Measurements from ENCODE around the gene ZNF746.

ZNF746 gene

DNA sequence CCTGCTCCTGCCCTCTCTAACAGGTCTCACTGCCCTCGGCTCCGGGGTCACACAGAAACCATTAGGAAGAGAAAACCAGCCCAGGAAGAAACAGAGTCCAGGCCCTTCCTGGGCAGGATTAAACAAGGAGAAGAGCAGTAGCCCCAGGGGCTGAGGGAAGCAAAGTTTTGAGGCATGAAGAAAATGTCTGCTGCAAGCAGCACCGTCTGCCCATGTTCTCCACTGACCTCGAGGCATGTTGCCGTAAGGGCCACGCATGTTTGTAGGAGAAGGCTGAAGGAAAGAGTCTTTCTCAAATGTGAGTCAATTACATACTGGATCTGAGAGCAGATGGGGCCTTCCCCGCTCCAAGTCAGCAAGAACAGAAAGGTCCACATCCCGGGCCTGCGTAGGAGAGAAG lies 4.2 kb downstream of the ZNF746 start:
- DNase-seq (ENCODE audit: low read depth, low spot score), result no peak
- H3K27ac ChIP-seq, result no peak overlapping the region

DNA sequence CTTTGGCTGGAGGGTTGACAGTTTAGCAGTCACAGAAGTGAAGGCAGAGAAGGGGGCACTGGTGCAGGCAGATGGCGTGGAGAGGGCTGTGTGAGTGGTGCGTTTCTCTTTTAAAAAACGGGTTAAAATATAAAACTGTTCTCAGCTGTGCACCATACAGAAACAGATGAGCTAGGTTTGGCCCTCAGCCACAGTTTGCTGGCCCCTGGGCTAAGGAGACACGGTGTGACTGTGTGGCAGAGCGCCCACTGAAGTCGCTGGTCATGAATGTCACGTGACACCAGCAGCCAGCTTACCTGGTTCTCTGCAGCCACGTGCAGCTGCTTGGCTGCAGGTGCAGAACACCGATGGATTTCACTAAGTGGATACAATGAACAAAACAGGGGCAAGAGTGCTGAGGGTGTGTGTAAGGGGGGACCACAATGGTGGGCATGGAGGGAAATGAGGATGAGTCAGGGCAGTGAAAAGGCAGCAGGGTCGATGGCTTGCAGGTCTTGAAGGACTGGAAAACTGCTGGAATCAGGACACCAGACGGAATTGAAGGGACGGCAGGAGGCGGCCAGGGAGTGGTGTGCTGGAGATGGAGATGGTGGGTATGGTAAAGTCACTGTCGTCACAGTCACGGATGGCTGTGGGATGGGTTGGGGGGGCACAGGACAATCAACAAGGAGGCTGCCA lies 7.4 kb downstream of the ZNF746 start:
- DNase-seq (ENCODE audit: low read depth, low spot score), result no peak
- H3K27ac ChIP-seq, result no peak overlapping the region

DNA sequence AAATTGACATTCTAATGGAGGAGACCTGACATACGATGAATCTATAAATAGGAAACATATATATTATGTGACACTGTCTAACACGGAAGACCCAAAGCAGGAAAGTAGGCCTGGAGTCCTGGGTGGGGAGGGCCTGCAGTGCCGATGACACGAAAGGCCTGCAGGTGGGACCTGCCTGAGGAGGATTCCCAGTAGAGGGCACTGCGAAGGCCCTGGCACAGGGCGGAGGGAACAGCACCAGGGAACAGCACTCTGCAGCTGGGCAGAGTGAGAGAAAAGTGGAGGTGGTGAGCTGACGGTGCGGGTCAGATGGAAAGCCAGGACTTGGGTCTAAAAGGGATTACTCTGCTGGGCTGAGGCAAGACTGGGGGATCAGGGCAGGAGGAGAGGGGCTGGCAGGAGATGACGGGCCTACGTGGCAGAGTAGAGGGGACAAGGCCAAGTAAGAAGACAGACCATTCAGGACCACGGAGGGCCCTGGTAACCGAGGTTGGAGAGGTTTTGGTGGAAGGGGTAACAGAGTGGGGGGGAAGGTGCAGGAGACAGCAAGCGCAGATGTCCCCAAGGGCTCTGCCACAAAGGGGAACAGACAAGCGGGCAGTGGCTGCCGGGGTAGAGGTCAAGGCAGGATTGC lies 8.1 kb downstream of the ZNF746 start:
- H3K27ac ChIP-seq, result no peak overlapping the region
- DNase-seq (ENCODE audit: low read depth, low spot score), result no peak

DNA sequence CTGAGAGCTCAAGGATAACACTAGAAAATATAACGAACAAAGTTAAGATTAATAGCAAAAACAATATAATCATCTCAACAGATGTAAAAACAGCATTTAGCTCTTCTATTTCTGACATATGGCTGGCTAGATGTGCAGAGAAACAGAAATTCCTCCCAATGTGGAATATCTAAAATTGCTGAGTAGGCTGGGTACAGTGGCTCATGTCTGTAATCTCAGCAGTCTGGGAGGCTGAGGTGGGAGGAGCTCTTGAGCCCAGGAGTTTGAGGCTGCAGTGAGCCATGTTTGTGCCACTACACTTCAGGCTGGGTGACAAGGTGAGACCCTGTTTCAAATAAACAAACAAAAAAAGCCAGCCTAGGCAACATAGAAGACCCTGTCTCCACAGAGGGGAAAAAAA lies 18.0 kb downstream of the ZNF746 start:
- H3K27ac ChIP-seq, result no peak overlapping the region
- DNase-seq (ENCODE audit: low read depth, low spot score), result no peak

DNA sequence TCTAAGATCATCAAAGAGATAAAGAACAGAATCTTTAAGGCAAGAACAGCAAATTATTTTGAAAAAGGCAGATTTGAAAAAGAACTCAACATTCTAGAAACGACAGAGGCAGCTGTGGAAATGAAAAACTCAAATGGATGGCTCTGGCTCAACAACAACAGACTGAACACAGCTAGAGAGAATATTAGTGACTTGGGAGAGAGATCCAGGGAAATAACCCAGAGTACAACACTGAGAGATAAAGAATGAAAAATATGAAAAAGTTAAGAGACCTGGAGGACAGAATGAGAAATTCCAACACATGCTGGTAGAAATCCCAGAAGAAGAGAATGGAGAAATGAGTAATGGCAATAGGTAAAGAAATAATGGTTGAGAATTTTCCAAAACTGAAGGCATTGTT lies 18.9 kb downstream of the ZNF746 start:
- no peak overlapping the region for H3K27ac ChIP-seq
- no peak for DNase-seq (ENCODE audit: low read depth, low spot score)

DNA sequence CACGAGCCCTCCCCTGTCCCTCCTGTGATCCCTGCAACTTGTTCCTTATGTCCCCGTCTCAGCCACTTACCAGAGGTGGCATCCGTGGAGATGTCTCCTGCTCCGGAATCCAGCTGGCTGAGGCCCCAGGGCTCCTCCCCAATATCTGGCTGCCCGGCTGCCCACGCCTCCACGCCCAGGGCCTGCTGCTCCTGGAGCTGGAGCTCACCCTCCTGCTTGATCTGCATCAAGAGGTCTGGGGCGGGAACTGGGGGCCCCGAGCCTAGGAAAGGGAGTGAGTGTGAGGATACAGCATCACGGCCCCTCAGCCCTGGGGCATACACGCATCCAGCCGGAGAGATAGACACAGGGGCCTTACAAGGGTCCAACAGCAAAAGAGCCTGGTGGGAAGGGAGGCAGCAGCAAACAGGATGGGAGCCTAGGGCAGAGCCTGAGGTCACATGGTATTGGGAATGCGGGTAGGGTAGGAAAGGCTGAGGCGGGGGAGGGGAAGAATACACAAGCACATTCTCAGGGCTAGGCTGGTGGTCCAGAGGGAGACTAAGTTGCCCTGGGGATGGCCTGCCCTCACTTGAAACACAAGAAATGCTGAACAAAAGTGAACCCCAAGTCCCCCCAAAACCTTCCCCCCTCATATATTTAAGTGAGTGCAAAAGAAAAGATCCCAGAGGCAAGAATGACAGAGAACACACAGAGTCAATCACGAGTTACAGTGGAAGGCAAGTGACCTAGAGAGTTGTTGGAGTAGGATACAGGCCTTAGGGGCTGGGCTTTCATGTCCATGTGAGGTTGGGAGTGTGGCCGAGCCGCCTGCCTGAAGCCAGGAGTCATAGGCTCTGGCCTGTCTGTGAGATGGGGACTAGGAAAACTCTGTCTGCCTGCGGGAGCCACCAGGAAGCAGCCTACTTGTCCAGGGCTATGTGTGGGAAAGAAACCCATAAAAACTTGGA lies 19.8 kb downstream of the ZNF746 start:
- H3K27ac ChIP-seq, result no peak overlapping the region
- no peak for DNase-seq (ENCODE audit: low read depth, low spot score)

DNA sequence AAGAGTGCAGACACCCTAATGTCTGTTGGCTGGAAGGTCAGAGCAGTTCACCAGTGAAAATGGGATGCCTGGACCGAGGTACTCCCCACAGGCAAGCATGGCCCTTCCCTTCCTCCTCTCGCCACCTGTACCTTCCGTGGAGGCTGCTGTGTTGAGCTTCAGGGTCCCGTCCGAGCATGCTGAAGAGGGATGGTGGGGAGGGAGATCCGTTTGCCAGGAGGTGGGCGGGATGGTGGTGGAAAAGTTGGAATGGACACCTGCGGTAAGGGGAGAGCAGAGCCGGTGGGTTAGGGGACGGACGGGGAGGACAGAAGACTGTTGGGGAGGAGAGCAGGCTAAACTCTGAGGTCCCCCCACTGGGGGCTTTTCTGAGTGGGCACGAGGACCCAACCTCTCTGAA lies 20.8 kb downstream of the ZNF746 start:
- H3K27ac ChIP-seq, result no peak overlapping the region
- DNase-seq (ENCODE audit: low read depth, low spot score), result no peak

DNA sequence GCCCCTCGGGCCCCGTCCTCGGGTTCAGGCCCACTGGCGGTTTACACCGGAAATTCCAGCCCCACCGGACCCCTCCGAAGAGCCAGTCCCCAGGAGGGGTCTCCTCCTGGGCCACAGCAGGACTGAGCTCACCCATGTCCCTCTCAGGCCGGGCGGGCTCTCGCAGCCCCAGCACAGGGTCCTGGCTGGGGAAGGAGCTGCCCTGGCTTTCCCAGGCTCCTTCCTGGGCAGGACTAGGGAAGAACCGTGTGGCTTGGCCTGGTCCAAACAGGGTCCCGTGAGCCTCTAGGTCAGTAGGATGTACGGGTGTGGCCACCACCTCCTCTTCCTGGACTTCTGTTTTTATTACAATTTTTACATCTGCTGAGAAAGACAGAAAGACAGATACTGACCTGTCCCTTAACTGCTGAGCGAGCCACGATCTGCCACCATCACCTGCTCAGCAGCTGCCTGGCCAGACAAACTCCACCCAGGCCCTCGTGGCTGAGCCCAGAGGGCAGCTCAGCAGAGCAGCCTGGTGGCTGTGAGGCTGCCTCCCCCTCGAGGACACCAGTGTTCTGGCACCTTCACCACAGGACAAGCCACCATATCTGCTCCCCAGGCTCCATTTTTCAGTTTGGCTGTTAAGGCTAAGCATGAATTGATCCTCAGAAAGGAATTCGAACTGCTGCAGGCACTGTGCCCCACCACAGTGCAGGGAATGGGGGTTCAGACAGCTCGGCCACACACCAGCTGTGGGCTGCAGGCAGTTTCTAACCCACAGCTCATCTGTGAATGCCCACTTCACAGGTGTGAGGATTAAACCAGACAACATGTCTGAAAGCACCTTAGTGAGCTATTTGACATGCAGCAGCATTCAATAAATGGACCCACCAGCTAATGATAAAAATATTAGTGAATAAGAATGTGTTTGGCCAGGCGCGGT lies 22.2 kb downstream of the ZNF746 start:
- DNase-seq (ENCODE audit: low read depth, low spot score), result no peak
- H3K27ac ChIP-seq, result no peak overlapping the region

DNA sequence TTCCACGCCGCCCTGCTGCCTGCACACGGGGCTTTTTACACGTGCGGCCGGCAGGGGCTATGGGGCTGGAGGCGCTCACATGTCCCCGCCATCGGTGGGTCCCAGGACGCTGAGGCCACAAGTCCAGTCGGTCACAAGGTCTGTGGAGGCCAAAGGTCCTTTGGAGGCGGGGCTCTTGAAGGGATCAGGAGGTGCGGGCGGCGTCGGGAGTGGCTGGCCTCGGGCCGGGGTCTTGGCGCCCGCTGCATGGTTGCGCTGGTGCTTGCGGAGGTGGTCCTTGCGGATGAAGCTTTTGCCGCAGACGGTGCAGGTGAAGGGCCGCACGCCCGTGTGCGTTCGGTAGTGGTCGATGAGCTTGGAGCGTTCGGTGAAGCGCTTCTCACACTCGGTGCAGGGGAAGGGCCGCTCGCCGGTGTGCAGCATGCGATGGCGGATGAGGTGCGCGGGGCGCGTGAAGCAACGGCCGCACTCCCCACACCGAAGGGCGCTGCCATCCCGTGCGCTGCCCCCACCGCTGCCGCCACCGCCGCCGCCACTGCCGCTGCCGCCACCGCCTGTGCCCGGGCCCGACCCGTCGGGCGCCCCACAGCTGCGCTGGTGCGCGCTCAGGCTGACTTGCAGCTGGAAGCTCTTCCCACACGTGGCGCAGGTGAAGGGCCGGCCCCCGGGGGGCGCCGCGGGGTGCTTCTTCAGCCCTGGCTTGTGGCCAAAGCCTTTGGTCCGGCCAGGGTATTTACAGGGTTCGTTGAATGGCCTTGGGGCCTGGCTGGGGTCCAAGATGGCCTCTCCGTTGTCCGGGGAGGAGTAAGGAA lies 23.1 kb downstream of the ZNF746 start:
- DNase-seq (ENCODE audit: low read depth, low spot score), result no peak
- no peak overlapping the region for H3K27ac ChIP-seq

DNA sequence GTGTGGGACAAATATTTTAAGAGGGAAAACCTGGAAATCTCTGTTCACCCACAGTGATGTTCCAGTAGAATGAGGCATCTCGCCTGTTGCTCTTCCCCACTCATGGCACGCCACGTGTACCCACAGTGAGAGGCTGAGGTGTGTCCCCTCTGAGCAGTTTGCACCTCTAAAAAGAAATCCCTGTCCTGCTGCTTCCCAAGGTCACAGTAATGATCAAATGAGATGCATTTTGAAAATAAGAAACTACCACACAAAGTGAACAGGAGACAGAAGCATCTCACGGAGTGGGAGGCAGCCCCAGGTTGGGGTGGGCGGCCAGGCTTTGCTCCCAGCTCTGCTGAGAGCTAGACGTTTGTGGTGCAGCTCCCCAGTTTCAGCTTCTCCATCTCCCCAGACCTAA lies 24.4 kb downstream of the ZNF746 start:
- no peak overlapping the region for H3K27ac ChIP-seq
- no peak for DNase-seq (ENCODE audit: low read depth, low spot score)

DNA sequence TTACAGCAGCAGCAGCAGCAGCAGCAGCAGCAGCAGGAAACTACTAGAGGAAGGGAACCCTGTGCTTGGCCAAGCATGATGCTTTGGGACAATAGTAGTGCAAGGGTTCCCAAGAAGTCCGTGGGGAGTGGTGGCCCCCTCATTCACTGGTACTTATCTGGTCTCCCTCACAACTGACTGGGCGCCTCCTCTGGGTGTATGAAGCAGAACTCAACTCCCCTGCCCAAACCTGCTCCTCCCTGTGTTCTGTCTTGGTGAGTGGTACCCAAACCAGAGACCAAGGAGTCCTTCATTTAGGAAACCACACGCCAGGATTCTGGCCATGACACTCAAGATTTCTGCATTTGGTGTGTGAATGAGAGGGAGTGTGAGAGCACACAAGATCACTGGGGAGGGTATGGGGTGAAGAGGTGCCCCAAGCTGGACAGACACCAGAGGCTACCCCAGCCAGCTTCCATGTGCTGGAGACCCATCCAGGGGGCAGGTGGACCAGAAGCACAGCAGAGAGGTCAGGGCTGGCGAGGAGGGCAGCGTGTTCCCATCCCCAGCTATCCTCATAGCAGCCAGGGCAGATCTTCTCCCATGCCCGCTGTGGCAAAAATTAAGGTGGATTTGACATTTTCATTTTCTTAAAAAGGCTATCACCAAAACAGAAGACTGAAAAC lies 26.2 kb downstream of the ZNF746 start:
- no peak for DNase-seq (ENCODE audit: low read depth, low spot score)

DNA sequence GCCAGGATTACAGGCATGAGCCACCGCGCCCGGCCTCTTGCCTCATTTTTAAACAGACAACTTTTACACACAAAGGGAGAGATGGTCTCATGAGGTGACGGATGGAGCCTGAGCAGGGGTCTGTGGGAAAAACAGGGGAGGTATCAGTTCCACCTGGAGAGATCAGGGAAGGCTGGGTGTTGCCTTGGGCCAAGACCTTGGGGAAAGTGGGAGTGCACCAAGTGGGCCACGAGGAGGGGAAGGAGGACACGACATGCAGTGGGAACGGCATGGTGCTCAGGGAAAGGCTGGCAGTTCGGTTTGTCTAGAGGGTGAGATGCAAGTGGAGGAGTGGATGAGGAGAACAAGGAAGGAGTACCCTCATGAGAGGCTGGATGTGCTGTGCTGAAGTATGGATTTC lies 27.8 kb downstream of the ZNF746 start:
- DNase-seq (ENCODE audit: low read depth, low spot score), result no peak
- H3K27ac ChIP-seq, result no peak overlapping the region

More for the DNA sequence above, 26.2 kb downstream of the ZNF746 start:
- H3K27ac ChIP-seq, result no peak overlapping the region

DNA sequence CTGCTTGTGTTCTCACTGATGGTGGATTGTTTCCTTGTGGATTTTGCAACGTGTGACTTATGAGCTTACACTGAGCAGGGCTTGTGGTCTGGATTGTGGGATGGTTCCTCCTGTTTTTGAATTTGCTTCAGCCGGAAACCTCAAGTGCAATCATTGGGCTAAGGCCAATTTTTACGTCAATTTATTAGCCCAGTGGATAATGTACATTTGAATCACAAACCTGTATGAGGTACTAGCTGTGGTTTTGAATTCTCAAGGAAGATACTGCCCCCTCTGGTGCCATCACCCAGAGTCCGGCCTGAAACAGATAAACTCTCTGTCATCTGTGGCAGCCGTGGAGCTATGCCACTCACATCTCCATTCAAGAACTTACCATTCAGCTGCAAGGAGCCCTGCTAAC lies 29.4 kb downstream of the ZNF746 start:
- H3K27ac ChIP-seq, result no peak overlapping the region
- DNase-seq (ENCODE audit: low read depth, low spot score), result peak; percentile 27

DNA sequence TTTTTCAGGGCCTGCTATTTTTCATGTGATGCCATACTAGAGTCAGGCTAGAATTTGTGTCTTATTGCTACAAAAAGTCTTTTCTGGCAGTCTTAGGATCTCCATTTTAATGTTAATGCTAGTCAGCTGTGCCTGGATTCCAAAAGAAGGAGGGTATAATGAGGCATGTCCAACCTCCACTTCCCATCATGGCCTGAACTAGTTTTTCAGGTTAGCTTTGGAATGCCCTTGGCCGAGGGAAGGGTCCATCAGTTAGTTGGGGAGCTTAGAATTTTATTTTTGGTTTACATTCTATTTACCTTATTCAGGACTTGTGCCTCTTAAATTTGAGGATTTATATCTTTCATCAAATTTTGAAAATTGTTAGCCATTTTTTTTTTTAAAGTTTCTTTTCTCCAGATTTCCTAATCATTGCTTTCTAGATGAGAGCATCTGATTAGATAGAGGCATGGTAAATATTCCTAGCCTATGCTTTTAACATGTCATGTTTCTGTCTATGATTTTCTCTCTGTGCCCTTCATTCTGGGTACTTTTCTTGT lies 30.2 kb downstream of the ZNF746 start:
- no peak for DNase-seq (ENCODE audit: low read depth, low spot score)
- H3K27ac ChIP-seq, result no peak overlapping the region

DNA sequence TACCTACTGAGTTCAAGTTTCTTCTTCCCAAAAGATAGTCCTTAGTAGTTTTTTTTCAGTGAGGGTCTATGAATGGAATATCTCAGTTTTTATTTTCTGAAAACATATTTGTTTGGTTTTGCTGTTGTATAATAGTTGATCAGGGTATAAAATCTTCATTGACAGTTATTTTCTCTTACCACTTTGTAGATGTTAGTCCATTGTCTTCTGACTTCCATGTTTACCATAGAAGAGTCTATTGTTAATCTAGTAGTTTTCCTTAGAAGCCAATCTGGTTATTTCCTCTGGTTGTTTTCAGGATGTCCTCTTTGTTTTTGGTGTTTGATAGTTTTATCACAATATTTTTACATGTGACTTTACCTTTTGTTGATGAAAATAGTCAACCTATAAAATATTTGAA lies 31.2 kb downstream of the ZNF746 start:
- DNase-seq (ENCODE audit: low read depth, low spot score), result no peak
- H3K27ac ChIP-seq, result no peak overlapping the region

DNA sequence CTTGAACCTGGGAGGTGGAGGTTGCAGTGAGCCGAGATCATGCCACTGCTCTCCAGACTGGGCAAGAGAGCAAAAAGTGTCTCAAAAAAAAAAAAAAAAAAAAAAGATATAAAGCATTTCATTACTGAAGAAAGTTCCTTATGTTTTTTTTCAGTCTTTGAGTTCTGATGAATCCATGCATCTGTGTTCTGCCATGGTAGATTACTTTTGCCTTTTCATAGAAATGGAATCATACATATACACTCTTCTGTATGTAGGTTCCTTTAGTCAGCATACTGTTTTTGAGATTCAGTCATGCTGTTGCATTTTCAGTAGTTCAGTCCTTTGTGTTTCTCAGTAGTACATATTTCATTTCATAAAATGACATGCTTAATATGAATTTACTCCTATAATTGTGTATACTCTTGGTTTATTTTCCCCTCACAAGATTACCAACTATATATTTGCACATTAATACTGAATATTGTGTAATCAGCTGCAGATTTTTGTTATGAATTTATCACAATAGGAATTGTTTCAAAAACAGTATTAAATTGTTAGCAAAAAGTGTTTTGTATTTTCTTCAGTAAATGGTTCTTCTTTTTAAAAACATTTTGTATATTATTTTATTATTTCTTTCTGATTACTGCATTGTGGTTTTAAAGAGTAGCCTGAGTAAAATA lies 34.0 kb downstream of the ZNF746 start:
- H3K27ac ChIP-seq, result no peak overlapping the region
- DNase-seq (ENCODE audit: low read depth, low spot score), result no peak

DNA sequence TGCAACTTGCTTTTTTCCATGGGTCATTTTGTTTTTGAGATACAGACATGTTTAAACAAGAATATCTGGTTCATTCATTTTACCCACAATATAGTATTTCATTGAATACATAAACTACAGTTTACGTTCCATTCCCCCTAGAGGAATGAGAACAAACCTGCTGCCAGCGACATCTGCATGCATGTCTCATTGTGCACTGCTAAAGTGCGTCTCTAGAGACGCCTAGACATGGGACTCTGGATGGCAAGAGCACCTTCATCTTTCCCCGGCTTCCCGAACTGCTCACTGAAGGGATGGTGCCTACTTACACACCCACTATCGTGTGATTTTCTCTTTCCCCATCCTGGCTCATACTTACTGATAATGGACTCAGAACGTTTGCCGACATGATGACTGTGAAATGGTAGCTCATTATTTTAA lies 35.5 kb downstream of the ZNF746 start:
- peak overlapping the region; percentile 66 for H3K27ac ChIP-seq
- DNase-seq (ENCODE audit: low read depth, low spot score), result no peak

All from epithelial cell of prostate (primary cell).